Stimulated activated CD4-positive, alpha-beta T cell treated with anti-CD3 and anti-CD28 coated beads, TNF-alpha, amount 100 ng/mL, for 4 hours (primary cell): Measurements from ENCODE around the gene SLC22A31.

Source experiments
- DNase-seq, 3 experiments: peaks; one replicate each; pipeline ENCODE4 v3.0.0-alpha.2; 2020; ENCODE audit warnings: low read depth in 3 of 3

The SLC22A31 gene

GRCh38 chr16:89149386-89149785 is 51.0 kb downstream of the SLC22A31 start:
- DNase-seq, result no peak

GRCh38 chr16:89147085-89147817 is 53.1 kb downstream of the SLC22A31 start:
- DNase-seq, result no peak

GRCh38 chr16:89146211-89147005 is 53.9 kb downstream of the SLC22A31 start:
- no peak for DNase-seq
